ENCODE data around the gene CACNG8. TPM values are rescaled to one million over a fixed set of nuclear protein-coding genes. Genes with fewer than 3 reads are reported as not detected.

Gene CACNG8
- total RNA-seq, 4 donors from 2014 or later = under 0.01 TPM; not detected in 3

DNA sequence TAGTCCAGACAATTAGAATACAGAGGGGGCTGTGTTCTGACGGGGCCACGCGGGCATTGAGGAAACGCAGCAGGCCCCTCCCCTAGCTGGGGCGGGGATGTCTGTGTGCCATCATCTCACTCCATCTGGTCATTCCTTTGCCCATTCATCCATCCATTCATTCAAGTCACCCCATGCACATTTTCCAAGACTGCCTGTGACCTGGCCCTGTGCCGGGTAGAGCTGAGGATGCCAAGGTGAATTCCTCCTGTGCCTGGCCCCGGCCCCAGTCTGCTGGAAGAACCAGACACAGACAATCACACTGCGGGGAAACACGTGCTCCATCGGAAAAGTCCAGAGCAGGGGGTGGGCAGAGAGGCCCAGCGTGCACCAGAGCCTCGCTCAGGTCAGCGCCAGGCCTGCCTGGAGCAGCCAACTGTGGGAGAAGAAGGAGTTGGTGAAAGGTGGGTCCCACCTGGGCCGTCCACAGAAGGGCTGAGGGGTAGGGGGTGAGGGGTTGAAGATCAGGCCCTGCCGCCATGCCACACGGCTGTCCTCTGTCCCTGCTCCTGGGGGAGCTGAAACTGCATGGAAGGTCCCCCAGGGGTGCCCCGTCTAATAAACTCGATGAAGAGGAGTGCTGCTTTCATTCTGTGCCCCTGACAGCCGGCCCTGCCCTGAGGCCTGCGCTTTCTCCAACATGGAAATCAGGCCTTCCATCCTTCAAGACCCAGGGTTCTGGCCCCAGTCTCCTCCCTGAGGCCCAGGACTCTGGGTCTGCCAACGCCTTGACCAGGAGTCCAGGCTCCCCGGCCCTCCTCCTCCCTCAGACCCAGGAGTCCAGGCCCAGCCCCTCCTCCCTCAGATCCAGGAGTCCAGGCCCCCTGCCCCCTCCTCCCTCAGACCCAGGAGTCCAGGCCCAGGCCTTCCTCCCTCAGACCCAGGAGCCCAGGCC lies 27.1 kb downstream of the CACNG8 start:
- TF ChIP-seq, protein P1, sequence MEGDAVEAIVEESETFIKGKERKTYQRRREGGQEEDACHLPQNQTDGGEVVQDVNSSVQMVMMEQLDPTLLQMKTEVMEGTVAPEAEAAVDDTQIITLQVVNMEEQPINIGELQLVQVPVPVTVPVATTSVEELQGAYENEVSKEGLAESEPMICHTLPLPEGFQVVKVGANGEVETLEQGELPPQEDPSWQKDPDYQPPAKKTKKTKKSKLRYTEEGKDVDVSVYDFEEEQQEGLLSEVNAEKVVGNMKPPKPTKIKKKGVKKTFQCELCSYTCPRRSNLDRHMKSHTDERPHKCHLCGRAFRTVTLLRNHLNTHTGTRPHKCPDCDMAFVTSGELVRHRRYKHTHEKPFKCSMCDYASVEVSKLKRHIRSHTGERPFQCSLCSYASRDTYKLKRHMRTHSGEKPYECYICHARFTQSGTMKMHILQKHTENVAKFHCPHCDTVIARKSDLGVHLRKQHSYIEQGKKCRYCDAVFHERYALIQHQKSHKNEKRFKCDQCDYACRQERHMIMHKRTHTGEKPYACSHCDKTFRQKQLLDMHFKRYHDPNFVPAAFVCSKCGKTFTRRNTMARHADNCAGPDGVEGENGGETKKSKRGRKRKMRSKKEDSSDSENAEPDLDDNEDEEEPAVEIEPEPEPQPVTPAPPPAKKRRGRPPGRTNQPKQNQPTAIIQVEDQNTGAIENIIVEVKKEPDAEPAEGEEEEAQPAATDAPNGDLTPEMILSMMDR (IDR thresholded peaks at IDR 0.05; ENCODE audit: low read depth) = no peak

GRCh38 chr19:53991224-53992113 lies 28.7 kb downstream of the CACNG8 start, which contains the start of gene CACNG6:
Gene CACNG6, plus strand, starts transcription at chr19:53991637. Its CDS starts 1,241 bp downstream, at chr19:53992878.
- TF ChIP-seq, protein P1 (IDR thresholded peaks at IDR 0.05; ENCODE audit: low read depth) = no peak

- TF ChIP-seq, protein P1 (IDR thresholded peaks at IDR 0.05; ENCODE audit: low read depth) = no peak
Measured at GRCh38 chr19:53992211-53992610, 29.5 kb downstream of the CACNG8 start.

GRCh38 chr19:53992815-53993214 lies 30.1 kb downstream of the CACNG8 start:
- TF ChIP-seq, protein P1 (IDR thresholded peaks at IDR 0.05; ENCODE audit: low read depth) = no peak

DNA sequence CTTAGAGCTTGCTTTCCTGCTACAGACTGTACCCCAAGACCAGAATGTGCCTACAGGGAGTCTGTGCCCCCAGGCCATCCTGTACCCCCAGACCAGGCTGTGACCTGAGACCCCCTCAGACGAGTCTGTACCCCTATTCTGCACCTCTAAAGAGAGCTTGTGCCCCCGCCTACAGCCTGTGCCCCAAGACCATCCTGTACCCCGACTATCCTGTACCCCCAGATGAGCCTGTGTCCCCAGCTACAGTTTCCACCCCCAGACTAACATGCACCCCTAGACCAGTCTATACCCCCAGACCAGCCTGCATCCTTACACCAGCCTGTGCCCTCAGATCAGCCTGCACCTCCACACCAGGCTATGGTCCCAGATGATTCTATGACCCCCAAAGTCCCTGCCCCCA lies 30.7 kb downstream of the CACNG8 start:
- TF ChIP-seq, protein P1 (IDR thresholded peaks at IDR 0.05; ENCODE audit: low read depth) = no peak

GRCh38 chr19:53994811-53995210 lies 32.1 kb downstream of the CACNG8 start:
- TF ChIP-seq, protein P1 (IDR thresholded peaks at IDR 0.05; ENCODE audit: low read depth) = no peak

GRCh38 chr19:53998223-53998622 lies 35.5 kb downstream of the CACNG8 start:
- TF ChIP-seq, protein P1 (IDR thresholded peaks at IDR 0.05; ENCODE audit: low read depth) = no peak

Data from subcutaneous adipose tissue (tissue), 4 donors.